ENCODE data around the gene UGT1A9.
"Not testable (repeated sequence)": the region's sequence is repeated elsewhere in the genome, so short reads cannot be mapped to it uniquely, and the experiment has no call there.

Gene UGT1A9

DNA sequence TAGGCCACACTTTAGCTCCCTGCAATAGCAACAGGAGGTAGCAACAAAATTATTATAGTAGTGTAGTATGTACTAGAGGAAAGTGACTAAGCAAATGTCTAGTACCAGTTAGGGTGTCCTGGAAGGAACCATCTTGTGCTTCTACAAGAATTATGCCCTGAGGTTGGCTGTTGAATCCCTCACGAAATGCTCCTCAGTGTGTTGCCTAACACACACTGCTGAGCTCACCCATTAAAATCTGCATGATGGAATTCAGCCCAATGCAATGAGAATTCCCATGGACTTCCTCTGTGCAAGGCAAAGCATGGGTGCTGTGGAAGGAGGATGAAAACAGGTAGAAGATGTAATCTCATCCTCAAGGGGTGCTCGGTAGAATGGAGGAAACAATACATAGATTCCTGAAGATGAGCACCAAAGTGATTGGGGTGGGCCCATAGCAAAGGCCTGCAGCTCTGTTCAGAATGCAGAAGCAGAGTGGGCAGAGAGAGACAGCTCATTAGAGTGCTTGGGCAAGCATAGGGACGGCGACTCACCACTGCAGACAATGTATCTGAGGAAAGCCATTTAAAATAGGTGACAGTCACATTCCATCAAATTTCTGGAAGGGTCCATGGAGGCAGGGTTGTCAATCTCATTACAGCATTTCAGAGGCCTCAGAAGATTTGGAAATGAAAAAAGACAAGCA is 8.8 kb downstream of the UGT1A9 start:
- DNase-seq (ENCODE audit: low read depth, low spot score), result no peak

DNA sequence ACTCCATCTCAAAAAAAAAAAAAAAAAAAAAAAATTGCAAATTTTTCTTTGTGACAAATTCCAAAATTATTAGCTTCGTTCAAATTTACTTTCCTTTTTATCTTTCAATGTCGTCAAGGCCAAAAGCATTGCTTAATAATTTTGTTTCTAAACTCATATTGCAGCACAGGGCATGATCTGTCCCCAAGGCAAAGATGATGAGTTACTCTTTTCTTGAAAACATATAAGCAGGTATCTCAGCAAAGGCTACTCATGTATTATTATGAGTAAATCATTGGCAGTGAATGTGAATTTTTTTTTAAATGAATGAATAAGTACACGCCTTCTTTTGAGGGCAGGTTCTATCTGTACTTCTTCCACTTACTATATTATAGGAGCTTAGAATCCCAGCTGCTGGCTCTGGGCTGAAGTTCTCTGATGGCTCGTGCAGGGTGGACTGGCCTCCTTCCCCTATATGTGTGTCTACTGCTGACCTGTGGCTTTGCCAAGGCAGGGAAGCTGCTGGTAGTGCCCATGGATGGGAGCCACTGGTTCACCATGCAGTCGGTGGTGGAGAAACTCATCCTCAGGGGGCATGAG is 9.9 kb downstream of the UGT1A9 start, which contains the start of gene UGT1A7:
TSS of gene UGT1A7 (plus strand) at position 381 of the 579 bp plus-strand sequence. CDS start at position 418, 37 bp downstream.
- DNase-seq (ENCODE audit: low read depth, low spot score), result no peak

DNA sequence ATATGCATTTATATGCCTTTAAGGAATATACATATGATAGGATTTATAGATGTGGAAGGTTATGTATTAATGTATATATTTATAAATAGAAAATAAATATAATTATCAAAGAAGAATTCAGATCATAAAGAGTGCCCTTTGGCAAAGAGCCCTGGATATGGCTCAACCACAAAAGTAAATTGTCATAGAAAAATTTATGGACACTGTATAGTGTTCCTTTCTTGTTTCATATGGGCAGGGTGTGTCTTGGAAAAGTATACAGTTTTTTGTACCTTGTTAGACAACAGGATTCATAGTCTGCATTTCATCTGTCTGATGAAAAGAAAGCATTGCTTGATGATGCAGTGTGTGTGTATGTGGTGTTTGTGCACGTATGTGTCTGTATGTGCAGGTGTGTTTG is 12.9 kb downstream of the UGT1A9 start:
- no peak for DNase-seq (ENCODE audit: low read depth, low spot score)

DNA sequence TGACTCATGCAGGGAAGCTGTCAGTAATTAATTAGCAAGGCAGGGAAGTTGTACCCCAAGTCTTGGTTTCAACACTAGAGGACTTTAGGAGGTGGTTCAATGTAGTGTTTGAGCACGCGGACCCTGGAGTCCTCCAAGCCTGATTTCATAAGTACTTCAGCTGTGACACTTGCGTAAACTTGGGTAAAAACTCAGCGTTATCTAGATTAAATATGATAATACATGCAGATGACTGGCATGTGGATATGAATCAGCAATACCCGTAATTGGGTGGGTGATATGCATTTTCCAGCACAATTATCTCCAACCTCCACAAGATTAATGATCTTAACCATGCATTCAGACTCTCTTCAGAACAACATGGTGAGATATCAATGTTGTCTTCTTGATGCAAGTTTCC is 15.2 kb downstream of the UGT1A9 start:
- no peak for DNase-seq (ENCODE audit: low read depth, low spot score)

DNA sequence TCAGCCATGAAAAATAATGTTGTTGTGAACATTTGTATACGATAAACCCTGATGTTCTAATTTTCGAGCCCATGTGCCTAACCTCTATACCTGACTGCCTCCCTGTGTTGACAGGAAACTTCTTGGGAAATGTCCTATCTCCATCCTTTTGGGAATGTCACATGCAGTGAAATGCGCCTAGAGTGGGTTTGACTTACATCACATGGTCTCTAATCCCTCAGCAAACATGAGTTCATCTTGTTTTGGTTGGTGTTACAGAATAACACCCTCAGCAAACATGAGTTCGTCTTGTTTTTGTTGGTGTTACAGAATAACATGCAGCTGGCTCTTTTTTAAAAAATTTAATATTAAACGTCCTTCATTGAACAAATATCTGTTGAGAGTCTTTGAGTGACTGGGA is 16.6 kb downstream of the UGT1A9 start:
- DNase-seq (ENCODE audit: low read depth, low spot score), result no peak

DNA sequence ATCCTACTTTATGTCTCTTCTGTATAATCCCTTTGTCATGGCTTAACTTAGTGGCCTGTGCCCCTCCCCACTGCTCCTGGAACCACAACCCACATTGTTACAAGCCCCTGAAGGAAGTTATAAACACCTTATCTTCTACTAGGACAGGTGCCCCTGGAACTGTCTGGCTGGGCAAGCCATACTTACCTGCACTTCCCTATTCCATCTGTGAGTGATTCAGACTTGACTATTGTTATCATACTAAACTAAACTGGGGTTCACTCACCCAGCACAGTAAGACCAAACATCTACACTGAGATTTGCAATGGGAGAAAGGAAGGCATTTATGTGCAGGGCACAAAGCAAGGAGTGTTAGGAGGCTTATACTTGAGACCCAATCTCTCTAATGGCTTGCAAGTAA is 17.3 kb downstream of the UGT1A9 start:
- DNase-seq (ENCODE audit: low read depth, low spot score), result no peak

DNA sequence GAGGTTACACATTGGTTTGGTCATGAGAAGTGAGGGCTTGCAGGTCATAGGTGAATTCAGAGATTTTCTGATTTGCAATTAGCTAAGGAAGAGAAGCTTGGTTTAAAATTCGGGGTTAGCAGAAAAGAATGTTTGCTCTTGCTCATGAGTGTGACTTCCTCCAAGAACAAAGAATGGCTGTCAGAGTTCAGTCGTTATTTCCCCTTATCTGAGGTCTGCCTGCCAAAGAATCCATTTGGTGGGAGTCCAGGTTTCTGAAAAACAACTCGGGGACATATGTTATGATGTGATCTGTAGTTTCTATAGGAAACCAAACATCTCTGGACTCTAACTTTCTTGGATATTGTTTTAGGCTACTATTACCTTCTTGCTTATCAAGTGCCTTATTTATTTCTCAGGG is 17.8 kb downstream of the UGT1A9 start:
- DNase-seq (ENCODE audit: low read depth, low spot score), result no peak

DNA sequence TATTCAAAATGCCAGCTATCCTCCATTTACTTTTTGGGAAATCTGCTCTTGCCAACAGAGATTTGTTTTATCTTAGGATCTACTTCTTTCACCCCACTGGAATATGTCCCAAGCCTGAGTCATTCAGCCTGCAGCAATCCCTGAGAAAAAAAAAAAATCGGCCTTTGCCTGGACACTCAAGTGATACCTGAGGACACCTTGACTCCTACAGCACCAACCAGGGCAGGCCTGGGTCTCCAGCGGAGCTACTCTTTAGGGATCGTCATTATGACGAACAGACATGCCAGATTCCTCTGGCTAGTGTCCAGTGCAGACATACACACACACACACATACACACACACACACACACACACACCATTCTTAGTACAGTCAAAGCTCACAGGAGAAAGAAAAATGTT is 18.7 kb downstream of the UGT1A9 start:
- no peak for DNase-seq (ENCODE audit: low read depth, low spot score)

DNA sequence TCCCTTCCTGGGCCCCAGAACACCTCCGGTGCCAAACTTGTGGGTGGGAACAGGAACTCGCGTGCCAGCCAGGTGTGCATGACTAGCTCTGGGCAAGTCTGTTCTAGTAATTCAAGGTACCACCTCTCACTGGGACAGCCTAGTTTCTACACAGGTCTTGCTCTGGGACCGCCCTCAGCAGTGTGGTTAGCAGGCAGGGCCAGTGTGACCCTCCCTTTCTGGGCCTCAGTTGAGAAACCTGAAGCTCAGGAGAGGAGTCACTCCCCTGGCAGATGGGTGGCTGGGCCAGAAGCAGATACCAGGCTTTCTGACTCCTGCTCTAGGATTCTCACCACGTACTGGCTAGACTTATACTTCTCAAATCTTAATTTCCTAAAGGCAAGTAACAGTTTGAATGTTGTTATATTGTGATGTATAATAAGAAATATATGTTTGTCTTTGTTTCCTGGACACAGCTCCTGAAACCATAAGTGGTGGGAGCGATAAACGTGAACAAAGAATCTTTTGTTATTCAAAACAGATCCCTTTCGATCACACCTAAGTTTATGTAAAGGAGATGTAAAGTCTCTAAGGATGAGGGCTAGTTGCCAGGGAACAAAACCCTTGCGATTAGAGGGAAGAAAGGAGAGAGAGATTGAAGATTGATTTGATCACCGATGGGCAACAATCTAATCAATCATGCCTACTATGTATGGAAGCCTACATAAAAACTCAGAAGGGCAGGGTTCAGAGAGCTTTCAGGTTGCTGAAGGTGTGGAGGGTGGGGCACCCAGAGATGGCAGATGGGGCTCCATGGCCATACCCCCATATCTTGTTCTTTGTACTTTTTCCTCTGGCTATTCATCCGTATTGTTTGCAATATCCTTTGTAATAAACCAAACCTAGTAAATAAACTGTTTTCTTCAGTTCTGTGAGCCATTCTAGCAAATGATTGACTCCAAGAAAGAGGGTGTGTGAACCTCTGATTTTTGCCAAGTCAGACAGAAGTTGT is 20.0 kb downstream of the UGT1A9 start:
- no peak for DNase-seq (ENCODE audit: low read depth, low spot score)

DNA sequence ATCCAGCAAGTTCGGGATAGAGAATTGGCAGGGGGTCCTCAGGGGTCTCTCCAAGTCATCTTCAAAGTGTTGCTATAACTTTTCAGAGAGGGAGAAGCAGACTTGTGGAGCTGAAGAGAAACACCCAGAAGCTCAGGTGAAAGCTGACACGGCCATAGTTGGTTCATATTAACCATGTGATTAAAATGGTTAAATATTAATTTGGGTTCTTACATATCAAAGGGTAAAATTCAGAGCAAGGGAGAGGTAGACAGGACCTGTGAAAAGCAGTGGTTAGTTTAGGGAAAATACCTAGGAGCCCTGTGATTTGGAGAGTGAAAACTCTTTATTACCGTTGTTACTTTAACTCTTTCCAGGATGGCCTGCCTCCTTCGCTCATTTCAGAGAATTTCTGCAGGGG is 20.9 kb downstream of the UGT1A9 start, which contains the start of gene UGT1A6:
TSS of gene UGT1A6 (plus strand) at position 243 of the 400 bp plus-strand sequence. CDS start at position 358, 115 bp downstream.
- no peak for DNase-seq (ENCODE audit: low read depth, low spot score)

DNA sequence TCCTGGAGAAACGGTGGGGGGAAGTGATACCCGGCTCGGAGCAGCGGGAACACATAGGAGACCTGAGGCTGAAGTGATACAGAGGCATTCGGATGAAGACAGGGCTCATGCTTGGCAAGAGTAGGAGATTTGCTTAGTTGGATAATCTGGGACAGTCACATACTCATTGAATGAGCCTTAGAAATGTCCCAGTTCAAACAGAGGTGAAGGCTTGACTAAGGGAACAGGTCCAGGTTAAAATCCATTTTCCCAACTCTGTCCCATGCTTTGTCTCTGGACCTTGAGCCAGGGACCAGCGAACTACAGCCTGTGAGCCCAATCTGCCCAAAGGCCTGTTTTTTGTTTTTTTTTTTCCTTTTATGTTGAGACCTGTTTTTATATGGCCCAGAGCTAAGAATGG is 22.3 kb downstream of the UGT1A9 start:
- DNase-seq (ENCODE audit: low read depth, low spot score), result no peak

DNA sequence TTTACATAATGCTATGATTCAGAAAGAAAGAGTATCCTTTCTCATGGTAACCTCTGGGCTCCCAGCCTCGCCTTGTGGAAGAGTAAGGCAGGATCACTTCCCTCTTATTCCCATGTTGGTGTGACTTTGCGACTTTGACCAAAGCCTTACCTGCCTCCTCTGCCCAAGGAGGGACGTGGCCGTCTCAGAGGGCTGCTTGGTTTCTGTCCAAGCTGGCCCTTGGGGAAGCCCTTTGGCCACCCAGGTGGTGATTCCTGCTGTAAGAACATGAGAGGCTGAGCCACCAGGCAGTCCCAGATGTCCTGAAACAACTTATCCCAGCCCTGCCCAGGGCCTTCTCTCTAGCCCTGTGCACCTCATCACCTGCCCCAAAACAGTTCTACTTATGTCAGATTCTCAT is 27.0 kb downstream of the UGT1A9 start:
- DNase-seq (ENCODE audit: low read depth, low spot score), result no peak

DNA sequence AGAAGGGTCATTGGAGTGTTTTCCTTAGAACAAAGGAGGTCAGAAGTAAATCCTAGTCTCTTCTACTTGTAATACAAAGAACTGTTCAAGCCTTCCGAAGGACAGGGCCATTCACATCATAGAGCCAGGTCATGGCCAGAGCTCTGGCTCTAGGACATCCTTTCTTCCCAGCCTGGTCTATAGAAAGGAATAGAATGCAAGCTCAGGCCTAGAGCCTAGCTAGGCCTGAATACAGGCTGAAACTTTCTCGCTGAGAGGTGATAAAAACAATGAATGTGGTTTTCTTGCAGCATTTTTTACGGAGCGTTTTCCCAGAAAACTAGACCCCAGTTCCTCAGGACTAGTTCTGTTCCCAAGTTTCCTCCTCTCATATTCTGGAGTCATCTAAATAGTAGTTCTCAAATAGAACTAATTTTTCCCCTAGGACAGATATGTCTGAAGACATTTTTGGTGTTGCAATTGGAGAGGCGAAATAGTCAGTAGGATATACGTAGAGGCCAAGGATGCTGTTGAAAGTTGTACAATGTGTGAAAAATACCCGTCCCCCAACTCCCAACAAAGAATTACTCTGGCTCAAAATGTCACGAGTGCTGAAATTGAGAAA is 27.8 kb downstream of the UGT1A9 start:
- DNase-seq (ENCODE audit: low read depth, low spot score), result no peak

DNA sequence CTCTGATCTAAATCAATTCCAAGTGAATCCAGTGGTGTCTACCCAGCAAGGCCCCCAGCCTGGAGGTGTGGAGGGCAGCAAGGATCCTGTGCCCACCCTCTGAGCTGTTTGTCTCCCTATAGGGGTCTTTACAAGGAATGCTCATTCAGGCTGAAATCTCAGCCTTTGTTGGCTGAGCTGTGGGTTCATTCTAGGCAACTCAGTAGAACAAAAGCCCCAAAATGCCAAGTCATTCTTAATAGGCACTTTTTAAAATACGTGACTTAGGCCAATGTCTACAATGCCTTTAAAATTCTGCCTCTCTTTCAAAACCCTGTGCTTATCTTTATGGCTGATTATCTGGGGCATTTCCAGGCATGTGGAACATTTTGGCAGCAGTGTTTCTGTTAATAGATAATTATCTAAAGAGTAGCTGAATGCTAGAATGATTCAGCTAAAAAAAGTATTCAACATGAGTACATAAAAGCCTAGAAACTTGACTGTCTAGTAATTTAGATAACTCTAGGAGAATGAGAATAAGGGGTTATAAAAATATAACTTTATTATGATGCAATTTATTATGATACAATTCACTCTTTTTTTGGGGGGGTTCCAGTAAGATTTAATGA is 28.4 kb downstream of the UGT1A9 start:
- no peak for DNase-seq (ENCODE audit: low read depth, low spot score)

DNA sequence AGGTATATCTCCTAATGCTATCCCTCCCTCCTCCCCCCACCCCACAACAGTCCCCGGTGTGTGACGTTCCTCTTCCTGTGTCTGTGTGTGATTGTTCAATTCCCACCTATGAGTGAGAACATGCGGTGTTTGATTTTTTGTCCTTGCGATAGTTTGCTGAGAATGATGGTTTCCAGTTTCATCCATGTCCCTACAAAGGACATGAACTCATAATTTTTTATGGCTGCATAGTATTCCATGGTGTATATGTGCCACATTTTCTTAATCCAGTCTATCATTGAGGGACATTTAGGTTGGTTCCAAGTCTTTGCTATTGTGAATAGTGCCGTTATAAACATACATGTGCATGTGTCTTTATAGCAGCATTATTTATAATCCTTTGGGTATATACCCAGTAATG is 29.1 kb downstream of the UGT1A9 start:
- DNase-seq (ENCODE audit: low read depth, low spot score), result not testable (repeated sequence)

DNA sequence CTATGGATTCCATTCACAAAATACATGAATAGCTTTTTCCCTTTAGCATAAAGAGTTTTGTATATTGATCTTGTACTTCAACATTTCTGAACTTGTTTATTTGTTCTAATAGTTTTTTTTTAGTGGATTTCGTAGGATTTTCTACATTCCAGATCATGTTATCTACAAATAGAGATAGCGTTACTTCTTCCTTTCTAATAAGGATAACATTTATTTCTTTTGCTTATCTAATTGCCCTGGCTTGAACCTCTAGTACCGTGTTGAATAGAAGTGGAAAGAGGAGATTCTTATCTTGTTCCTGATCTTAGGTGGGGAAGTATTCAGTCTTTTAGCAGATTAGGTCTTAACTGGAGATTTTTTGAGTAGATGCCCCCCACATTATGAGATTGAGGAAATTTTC is 30.5 kb downstream of the UGT1A9 start:
- no peak for DNase-seq (ENCODE audit: low read depth, low spot score)

DNA sequence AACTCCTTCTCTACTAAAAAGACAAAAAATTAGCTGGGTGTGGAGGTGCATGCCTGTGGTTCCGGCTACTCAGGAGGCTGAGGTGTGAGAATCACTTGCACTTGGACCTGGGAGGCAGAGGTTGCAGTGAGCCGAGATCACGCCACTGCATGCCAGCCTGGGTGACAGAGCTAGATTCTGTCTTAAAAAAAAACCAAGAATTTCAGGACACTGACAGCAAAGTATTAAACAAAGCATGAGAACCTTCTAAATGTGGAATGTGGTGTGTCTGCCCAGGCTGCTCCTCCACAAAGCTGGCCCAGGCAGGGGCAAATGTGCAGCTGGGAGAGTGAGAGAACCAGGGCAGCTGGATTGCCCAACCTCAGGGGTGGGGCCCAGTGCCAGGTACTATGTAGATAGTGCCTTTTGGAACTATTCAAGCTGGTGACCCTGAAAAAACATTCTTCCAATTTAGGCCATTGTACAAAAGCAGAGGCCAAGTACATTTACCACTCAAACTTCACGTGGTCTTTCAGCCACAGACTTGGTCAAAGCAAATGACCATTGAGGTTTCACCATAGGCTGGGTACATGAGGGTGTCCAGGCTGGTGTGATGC is 34.3 kb downstream of the UGT1A9 start:
- no peak for DNase-seq (ENCODE audit: low read depth, low spot score)

DNA sequence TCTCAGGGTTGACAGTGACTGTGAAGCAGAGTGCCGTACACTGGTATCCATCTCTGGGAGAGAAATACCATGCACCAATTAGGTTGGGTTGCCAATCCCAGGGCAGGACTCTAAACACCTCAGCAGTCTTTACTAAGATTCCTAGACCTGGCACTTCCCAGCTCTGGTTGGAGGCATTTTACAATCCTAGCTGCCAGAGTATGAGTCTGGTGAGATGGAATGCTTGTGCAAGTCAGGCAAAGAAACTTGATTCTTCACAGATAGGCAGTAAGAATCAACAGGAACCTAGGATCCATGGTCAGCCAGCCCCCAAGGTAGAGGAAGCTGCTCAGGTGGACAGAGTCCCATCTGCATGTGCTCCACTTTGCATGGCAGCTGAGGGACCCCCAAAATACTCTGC is 35.0 kb downstream of the UGT1A9 start:
- DNase-seq (ENCODE audit: low read depth, low spot score), result no peak

DNA sequence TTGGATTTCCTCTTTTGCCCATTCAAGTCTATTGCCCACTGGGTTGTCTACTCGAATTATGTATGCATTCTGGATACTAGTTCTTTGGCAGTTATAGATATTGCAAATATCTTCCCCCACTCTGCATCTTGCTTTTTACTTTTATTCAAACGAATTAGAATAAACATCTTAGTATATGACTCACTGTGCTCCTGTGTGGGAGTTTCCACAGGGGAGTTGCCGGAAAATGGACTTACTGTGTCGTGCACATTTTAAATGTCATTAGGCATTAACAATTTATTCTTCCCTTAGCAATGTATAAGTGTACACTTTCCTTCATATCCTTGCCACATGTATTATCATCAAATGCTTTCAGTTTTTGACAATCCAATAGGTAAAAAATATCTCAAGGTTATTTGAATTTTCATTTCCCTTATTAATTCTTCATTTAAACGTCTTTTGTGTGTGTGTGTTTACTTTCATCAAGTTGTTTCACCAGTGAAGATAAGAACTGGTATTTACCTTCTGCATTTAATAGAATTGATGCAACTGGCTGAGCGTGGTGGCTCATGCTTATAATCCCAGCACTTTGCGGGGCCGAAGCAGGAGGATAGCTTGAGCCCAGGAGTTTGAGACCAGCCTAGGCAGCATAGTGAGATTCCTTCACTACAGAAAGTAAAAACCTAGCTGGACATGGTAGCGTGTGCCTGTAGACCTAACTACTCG is 36.4 kb downstream of the UGT1A9 start:
- no peak for DNase-seq (ENCODE audit: low read depth, low spot score)

DNA sequence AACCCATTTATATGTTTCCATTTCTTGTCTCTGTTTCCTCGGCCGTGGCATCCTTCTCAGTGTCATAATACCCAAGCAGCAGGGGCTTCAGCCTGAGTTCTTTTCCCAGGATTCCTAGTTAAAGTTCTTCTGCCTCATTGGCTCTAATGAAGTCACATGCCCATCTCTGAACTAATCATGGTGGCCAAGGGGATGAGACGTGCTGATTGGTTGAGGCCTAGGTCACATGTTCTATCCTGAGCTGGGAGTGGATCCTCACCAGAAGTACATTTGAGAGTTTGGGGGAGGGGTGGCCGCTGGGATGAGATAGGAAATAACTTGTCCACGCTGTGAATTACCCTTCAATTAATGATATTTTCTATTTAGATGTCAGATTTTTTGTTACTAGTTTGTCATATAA is 37.2 kb downstream of the UGT1A9 start:
- no peak for DNase-seq (ENCODE audit: low read depth, low spot score)

Measured in iPS DF 19.7 (cell line).